H1 (cell line): ENCODE measurements around the gene CBLB. TPM values are rescaled to one million over a fixed set of nuclear protein-coding genes. Genes with fewer than 3 reads are reported as not detected.

Source experiments
- CTCF ChIA-PET: fragments of 300-600 bp; sonication (Branson Sonifier 250); formaldehyde crosslinking; loops from one replicate; lab custom pipeline; 2021; ENCODE audit not compliant: partially characterized antibody; lab: Charles Lee
- POLR2A ChIA-PET: fragments of 300-600 bp; sonication (Branson Sonifier 250); formaldehyde crosslinking; loops from one replicate; lab custom pipeline; 2021; ENCODE audit warnings: inconsistent platforms; ENCODE audit not compliant: partially characterized antibody; lab: Charles Lee
- DNase-seq, 2 experiments: peaks; one replicate each; pipeline versions ENCODE4 v3.0.0 to v3.0.0-alpha.2; 2010 to 2022; ENCODE audit warnings: low spot score in 2 of 2, low read depth in 1 of 2, mixed read lengths in 1 of 2
- FAIRE-seq: peaks from 2 replicates; lab custom pipeline; 2011; peaks lifted over from hg19 to GRCh38; lab: Jason Lieb, UNC
- H2AFZ ChIP-seq: 2 replicates; pipeline ENCODE4 v1.8.1; 2012; ENCODE audit warnings: low read length, inconsistent platforms
- H2AK5ac ChIP-seq: 2 replicates; pipeline ENCODE4 v1.6.1; 2013; ENCODE audit warnings: low read depth, low read length
- H2BK120ac ChIP-seq: replicated peaks from 2 replicates; pipeline ENCODE3; 2013; ENCODE audit warnings: low read depth, low read length, inconsistent platforms
- H2BK12ac ChIP-seq: 2 replicates; pipeline ENCODE4 v1.6.1; 2013; ENCODE audit warnings: low read depth, low read length
- H2BK15ac ChIP-seq: 2 replicates; pipeline ENCODE4 v1.6.1; 2013; ENCODE audit warnings: low read length
- H2BK20ac ChIP-seq: 2 replicates; pipeline ENCODE4 v1.6.1; 2013; ENCODE audit warnings: low read length
- H2BK5ac ChIP-seq: 2 replicates; pipeline ENCODE4 v1.6.1; 2013; ENCODE audit warnings: low read depth, low read length
- H3K14ac ChIP-seq: 2 replicates; pipeline ENCODE4 v1.6.1; 2013; ENCODE audit warnings: inconsistent platforms; ENCODE audit not compliant: insufficient read length
- H3K18ac ChIP-seq: 2 replicates; pipeline ENCODE4 v1.6.1; 2013; ENCODE audit warnings: low read length; ENCODE audit errors: extremely low read depth
- H3K23ac ChIP-seq: 2 replicates; pipeline ENCODE4 v1.6.1; 2013; ENCODE audit warnings: inconsistent platforms; ENCODE audit not compliant: insufficient read length
- H3K23me2 ChIP-seq: 2 replicates; pipeline ENCODE4 v1.6.1; 2013; ENCODE audit warnings: low read depth, low read length
- H3K27ac ChIP-seq: 2 replicates; pipeline ENCODE4 v1.6.1; 2011; ENCODE audit warnings: low read depth, low read length, inconsistent platforms
- H3K27me3 ChIP-seq, 4 experiments: replicated peaks in 1 of 4; 1 replicate in 1 of 4; 2 replicates in 3 of 4; pipeline versions ENCODE4 v1.6.1 to v1.8.1; 2011 to 2013; ENCODE audit warnings: low read length in 3 of 4, mild to moderate bottlenecking in 3 of 4, inconsistent platforms in 2 of 4, mixed read lengths in 2 of 4, moderate library complexity in 1 of 4; ENCODE audit not compliant: control insufficient read depth in 3 of 4, insufficient read depth in 3 of 4; ENCODE audit errors: extremely low read depth in 1 of 4
- H3K36me3 ChIP-seq, 4 experiments: 2 replicates each; pipeline versions ENCODE4 v1.6.1 to v1.8.1; 2011 to 2013; ENCODE audit warnings: mild to moderate bottlenecking in 4 of 4, low read length in 3 of 4, moderate library complexity in 2 of 4, control low read depth in 1 of 4, inconsistent platforms in 1 of 4; ENCODE audit not compliant: insufficient read depth in 4 of 4, control insufficient read depth in 2 of 4
- H3K4ac ChIP-seq: replicated peaks from 2 replicates; pipeline ENCODE3; 2013; ENCODE audit warnings: low read length, low read depth, mixed read lengths, inconsistent platforms; ENCODE audit not compliant: insufficient read length
- H3K4me1 ChIP-seq, 4 experiments: replicated peaks in 1 of 4; 1 replicate in 1 of 4; 2 replicates in 3 of 4; pipeline versions ENCODE4 v1.6.1 to v1.8.1; 2011 to 2013; ENCODE audit warnings: low read length in 3 of 4, inconsistent platforms in 2 of 4, mixed read lengths in 1 of 4; ENCODE audit not compliant: insufficient read depth in 4 of 4, control insufficient read depth in 3 of 4
- H3K4me2 ChIP-seq, 2 experiments: 2 replicates each; pipeline versions ENCODE4 v1.6.1 to v1.8.1; 2011 to 2013; ENCODE audit warnings: low read depth in 2 of 2, low read length in 2 of 2, control low read depth in 1 of 2, inconsistent platforms in 1 of 2, mild to moderate bottlenecking in 1 of 2; ENCODE audit not compliant: insufficient read depth in 1 of 2
- H3K4me3 ChIP-seq, 4 experiments: fragments of 200-600, 300-600 bp in 1 of 4; sonication (generic), shearing (Covaris generic), sonication (Bioruptor Twin) in 1 of 4; 2 replicates each; pipeline versions ENCODE4 v1.5.1 to v1.8.1; 2011 to 2016; ENCODE audit warnings: low read length in 4 of 4, low read depth in 3 of 4, control low read depth in 2 of 4, inconsistent platforms in 2 of 4, mild to moderate bottlenecking in 2 of 4, mixed read lengths in 1 of 4, moderate library complexity in 1 of 4; ENCODE audit not compliant: insufficient read depth in 2 of 4; ENCODE audit errors: extremely low read depth in 1 of 4
- H3K56ac ChIP-seq: replicated peaks from 2 replicates; pipeline ENCODE3; 2013; ENCODE audit warnings: low read depth, mild to moderate bottlenecking, mixed read lengths, low read length, inconsistent platforms; ENCODE audit not compliant: insufficient read length
- H3K79me1 ChIP-seq: 2 replicates; pipeline ENCODE4 v1.6.1; 2013; ENCODE audit warnings: low read depth, low read length, control low read depth
- H3K79me2 ChIP-seq, 2 experiments: 2 replicates each; pipeline versions ENCODE4 v1.6.1 to v1.8.1; 2012 to 2013; ENCODE audit warnings: low read length in 2 of 2, mild to moderate bottlenecking in 2 of 2, inconsistent platforms in 1 of 2; ENCODE audit not compliant: insufficient read depth in 2 of 2, control insufficient read depth in 1 of 2
- H3K9ac ChIP-seq, 4 experiments: replicated peaks in 1 of 4; 1 replicate in 1 of 4; 2 replicates in 3 of 4; pipeline versions ENCODE4 v1.6.1 to v1.8.1; 2011 to 2013; ENCODE audit warnings: low read depth in 3 of 4, low read length in 3 of 4, control low read depth in 2 of 4, mild to moderate bottlenecking in 2 of 4, moderate library complexity in 2 of 4, inconsistent platforms in 1 of 4; ENCODE audit errors: extremely low read depth in 1 of 4
- H3K9me3 ChIP-seq, 2 experiments: 2 replicates each; pipeline versions ENCODE4 v1.6.1 to v1.8.1; 2012 to 2013; ENCODE audit warnings: mild to moderate bottlenecking in 2 of 2, moderate library complexity in 2 of 2, control low read depth in 1 of 2, inconsistent platforms in 1 of 2, low read depth in 1 of 2, low read length in 1 of 2, mixed read lengths in 1 of 2; ENCODE audit not compliant: insufficient read depth in 2 of 2
- H4K20me1 ChIP-seq, 2 experiments: replicated peaks in 1 of 2; 2 replicates each; pipeline versions ENCODE3 to v1.8.1; 2011 to 2013; ENCODE audit warnings: inconsistent platforms in 2 of 2, low read length in 2 of 2, mild to moderate bottlenecking in 1 of 2; ENCODE audit not compliant: insufficient read depth in 2 of 2, control insufficient read depth in 1 of 2
- H4K5ac ChIP-seq: 2 replicates; pipeline ENCODE4 v1.6.1; 2013; ENCODE audit warnings: low read length, low read depth, mixed read lengths, inconsistent platforms; ENCODE audit not compliant: insufficient read length
- H4K8ac ChIP-seq: 2 replicates; pipeline ENCODE4 v1.8.0; 2013; ENCODE audit warnings: mild to moderate bottlenecking, moderate library complexity, low read length, inconsistent platforms; ENCODE audit not compliant: insufficient read depth; ENCODE audit errors: extremely low read depth
- H4K91ac ChIP-seq: replicated peaks from 2 replicates; pipeline ENCODE3; 2013; ENCODE audit warnings: low read length, mixed read lengths, inconsistent platforms; ENCODE audit not compliant: insufficient read length
- BRCA1 ChIP-seq: IDR thresholded peaks from 2 replicates; pipeline ENCODE4 v1.6.1; 2012; ENCODE audit warnings: low read depth, low read length, improper control_type of control experiment
- CBX8 ChIP-seq: fragments of 300-800, 300-1000 bp; sonication (generic); IDR thresholded peaks from 2 replicates; pipeline ENCODE4 v1.7.1; 2016; ENCODE audit warnings: low read depth, low read length, borderline replicate concordance
- CREB1 ChIP-seq: IDR thresholded peaks from 2 replicates; pipeline ENCODE4 v1.6.1; 2012; ENCODE audit warnings: inconsistent platforms
- EP300 ChIP-seq, 2 experiments: IDR thresholded peaks; 1 replicate in 1 of 2; 2 replicates in 1 of 2; pipeline ENCODE4 v1.6.1; 2011 to 2012; ENCODE audit warnings: low read depth in 2 of 2, low read length in 2 of 2, mild to moderate bottlenecking in 2 of 2, borderline replicate concordance in 1 of 2, inconsistent platforms in 1 of 2, moderate library complexity in 1 of 2
- HDAC2 ChIP-seq, 2 experiments: fragments of 300-600 bp in 1 of 2; sonication (generic) in 1 of 2; IDR thresholded peaks; 2 replicates each; pipeline ENCODE4 v1.6.1; 2011 to 2012; ENCODE audit warnings: low read depth in 2 of 2, low read length in 2 of 2, mild to moderate bottlenecking in 2 of 2, moderate library complexity in 2 of 2, borderline replicate concordance in 1 of 2, inconsistent platforms in 1 of 2
- KDM5A ChIP-seq: fragments of 200-600 bp; IDR thresholded peaks from 2 replicates; pipeline ENCODE4 v1.7.1; 2012; ENCODE audit warnings: mild to moderate bottlenecking, low read length, inconsistent platforms, mixed read lengths
- PHF8 ChIP-seq: fragments of 200-600 bp; sonication (generic); conservative IDR thresholded peaks from 2 replicates; pipeline ENCODE4 v1.7.1; 2012; ENCODE audit warnings: low read depth, mild to moderate bottlenecking, inconsistent platforms, low read length, moderate library complexity
- RAD21 ChIP-seq, 2 experiments: IDR thresholded peaks in 1 of 2; conservative IDR thresholded peaks in 1 of 2; 2 replicates each; pipeline ENCODE4 v1.6.1; 2011; ENCODE audit warnings: low read depth in 2 of 2, low read length in 2 of 2, improper control_type of control experiment in 1 of 2, inconsistent platforms in 1 of 2, mild to moderate bottlenecking in 1 of 2, moderate library complexity in 1 of 2
- SIRT6 ChIP-seq: IDR thresholded peaks from one replicate; pipeline ENCODE4 v1.7.1; 2012; ENCODE audit warnings: low read length, inconsistent platforms
- WGBS, 2 experiments: shearing (Covaris generic) in 1 of 2; methylation state at CpG; one replicate each; pipeline versions ENCODE4 v1.1.6 to v1.1.7; 2013 to 2015; ENCODE audit warnings: low lambda C conversion rate in 2 of 2, mixed read lengths in 2 of 2, inconsistent platforms in 1 of 2, low coverage in 1 of 2, missing lambda C conversion rate in 1 of 2; ENCODE audit not compliant: insufficient replicate concordance in 2 of 2, insufficient coverage in 1 of 2, insufficient read length in 1 of 2; ENCODE audit errors: extremely low coverage in 1 of 2, missing lambda C conversion rate in 1 of 2; 5-methylcytosine and 5-hydroxymethylcytosine counted together
- polyA plus RNA-seq, 7 experiments: library from polyadenylated mRNA; depleted of rRNA in 3 of 7; stranded (reverse) in 5 of 7; unstranded in 2 of 7; fragments of >200 nt in 5 of 7; fragments of 200-250 nt in 2 of 7; gene quantifications; 1 replicate in 5 of 7; 2 replicates in 1 of 7; 4 replicates in 1 of 7; pipeline versions ENCODE4 v1.2.1 to v1.2.3, GENCODE V29; 2011 to 2013; ENCODE audit warnings: missing spikeins in 2 of 7, mixed read lengths in 2 of 7
- total RNA-seq: library from RNA; stranded (reverse); fragmentation: NEBNext Ultra II Directional; extraction: Animal tissue kit (Norgen Biotek cat#: 25700); gene quantifications from 2 replicates; pipeline ENCODE4 v1.2.1, GENCODE V29; 2021

Gene CBLB
- total and polyA plus RNA-seq, 2 of the 8 experiments (the other 6 are each of a cell fraction or from before 2014, with no cell fraction given), result 14.5 to 26.0 TPM

DNA sequence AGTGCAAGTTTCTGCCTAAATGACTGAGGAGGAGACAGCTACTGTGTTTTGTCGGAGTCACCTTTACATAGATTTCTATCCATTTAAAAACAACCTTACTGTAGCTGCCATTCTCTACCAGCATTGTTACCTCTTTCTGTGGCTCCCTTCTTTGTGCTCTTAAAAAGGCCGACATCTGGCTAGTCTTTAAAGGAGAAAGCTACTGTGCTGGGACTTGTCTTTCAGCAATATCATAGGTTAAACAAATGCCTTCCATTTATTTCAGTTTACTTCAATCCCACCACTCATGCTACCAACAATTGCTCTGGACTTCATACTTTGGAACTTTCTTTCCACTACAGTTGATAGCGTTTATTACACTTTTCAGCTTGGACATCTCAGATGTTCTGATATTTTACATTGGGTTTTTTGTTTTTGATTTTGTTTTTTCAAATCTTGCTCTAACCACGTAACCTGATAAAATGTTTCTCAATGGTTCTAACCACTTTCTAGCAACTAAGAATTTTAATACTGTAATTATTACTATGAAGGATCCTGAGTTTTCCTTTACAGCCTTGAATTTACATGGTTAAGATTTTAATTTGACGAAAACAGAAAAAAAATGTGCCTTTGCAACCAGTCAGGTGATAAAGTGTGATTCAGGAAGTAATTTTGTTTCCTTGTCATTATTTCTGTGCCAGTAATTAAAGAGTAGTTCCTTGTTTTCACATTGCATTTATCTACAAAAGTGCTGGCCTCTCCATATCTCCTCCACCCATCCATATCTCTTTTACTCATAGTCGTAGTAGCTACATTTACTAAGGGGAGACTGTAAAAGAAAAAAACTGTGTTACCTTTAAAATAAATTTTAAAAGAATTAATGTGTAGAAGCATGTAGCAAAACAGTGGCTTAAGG, 1.3 kb upstream of the CBLB start:
- H2BK12ac ChIP-seq, result no peak overlapping the region
- H4K8ac ChIP-seq, result no peak overlapping the region
- H3K4me2 ChIP-seq, result peak overlapping the region; percentile 82 to 90
- DNase-seq, result no peak
- H4K20me1 ChIP-seq, result no peaks in the 10 kb centered on the region
- peak overlapping the region; percentile 82 for H2AFZ ChIP-seq
- no peak overlapping the region; a peak in 2 of 7 replicates for H3K9ac ChIP-seq
- H3K23me2 ChIP-seq, result peaks cover 4% of the 10 kb centered on the region; the same call in 1 of the 2 replicates
- peaks cover 0 to 9% (median 3%) of the 10 kb centered on the region in 4 experiments; a peak in 4 of 7 replicates for H3K4me1 ChIP-seq
- H4K5ac ChIP-seq, result peak overlapping the region; percentile 47
- H3K4ac ChIP-seq, result no peak overlapping the region
- no peak overlapping the region for H2AK5ac ChIP-seq
- peaks cover 0 to 11% (median 0%) of the 10 kb centered on the region in 4 experiments; a peak in 2 of 8 replicates for H3K36me3 ChIP-seq
- H2BK15ac ChIP-seq, result no peak overlapping the region
- POLR2A ChIA-PET, result no interaction called here
- no peak for FAIRE-seq
- peaks cover 0 to 31% of the 10 kb centered on the region in 2 experiments; a peak in 2 of 4 replicates for H3K79me2 ChIP-seq
- WGBS, 2 experiments, result 83% methylated on average over 6 of the region's 6 CpGs; no CpG with 5 or more reads in 1 of the 2 experiments
- no peak overlapping the region for H3K14ac ChIP-seq
- H3K18ac ChIP-seq, result no peak overlapping the region
- TF ChIP-seq CREB1 (no peak), BRCA1 (no peak), KDM5A (no peak), EP300 (IDR thresholded peaks at IDR 0.05; ENCODE audit: borderline replicate concordance in 1 of 2, low read depth in 2 of 2, low read length in 2 of 2) (no peak), RAD21 (IDR thresholded peaks at IDR 0.05 in 1 of 2, conservative IDR thresholded peaks at IDR 0.05 in 1 of 2; ENCODE audit: low read depth in 2 of 2, low read length in 2 of 2) (no peak), SIRT6 (no peak), HDAC2 (IDR thresholded peaks at IDR 0.05; ENCODE audit: borderline replicate concordance in 1 of 2, low read depth in 2 of 2, low read length in 2 of 2) (no peak), PHF8 (no peak), CBX8 (no peak)
- no peak overlapping the region for H2BK5ac ChIP-seq
- peak overlapping the region; percentile 90 to 99 (median 97); a peak in 6 of 8 replicates for H3K4me3 ChIP-seq
- CTCF ChIA-PET, result no interaction called here
- H3K56ac ChIP-seq, result no peak overlapping the region
- H3K79me1 ChIP-seq, result no peaks in the 10 kb centered on the region
- H3K23ac ChIP-seq, result no peak overlapping the region
- H3K9me3 ChIP-seq, result no peaks in the 10 kb centered on the region
- no peaks in the 10 kb centered on the region for H3K27me3 ChIP-seq
- H2BK120ac ChIP-seq, result no peak overlapping the region
- H2BK20ac ChIP-seq, result no peak overlapping the region
- H3K27ac ChIP-seq, result peak overlapping the region; percentile 55; the same call in 1 of the 2 replicates
- H4K91ac ChIP-seq, result no peak overlapping the region
